HCT116 (cell line): ENCODE measurements around the gene LRFN2.

Source experiments
- CTCF ChIP-seq, 3 experiments: fragments of 200-600 bp in 1 of 3; sonication (generic) in 1 of 3; IDR thresholded peaks in 2 of 3; conservative IDR thresholded peaks in 1 of 3; 2 replicates each; pipeline ENCODE4 v1.5.1; 2012 to 2017; ENCODE audit warnings: low read depth in 2 of 3, low read length in 2 of 3, antibody characterized with exemption in 1 of 3, borderline replicate concordance in 1 of 3, control low read depth in 1 of 3, mild to moderate bottlenecking in 1 of 3, mixed read lengths in 1 of 3, mixed run types in 1 of 3, moderate library complexity in 1 of 3; ENCODE audit not compliant: insufficient read depth in 1 of 3
- EGR1 ChIP-seq: IDR thresholded peaks from 2 replicates; pipeline ENCODE4 v1.6.1; 2012; ENCODE audit warnings: low read depth
- EZH2 ChIP-seq: fragments of 200-600 bp; sonication (generic); IDR thresholded peaks from 2 replicates; pipeline ENCODE4 v1.6.1; 2017; ENCODE audit warnings: antibody characterized with exemption, mixed run types
- EZH2phosphoT487 ChIP-seq: fragments of 200-600 bp; IDR thresholded peaks from 2 replicates; pipeline ENCODE4 v1.6.1; 2018; ENCODE audit warnings: antibody characterized with exemption, borderline replicate concordance
- FOSL1 ChIP-seq: IDR thresholded peaks from 2 replicates; pipeline ENCODE4 v1.6.1; 2012; ENCODE audit warnings: low read depth
- MAX ChIP-seq: IDR thresholded peaks from 2 replicates; pipeline ENCODE4 v1.6.1; 2012
- POLR2A ChIP-seq: IDR thresholded peaks from 2 replicates; pipeline ENCODE4 v1.7.0; 2011; ENCODE audit warnings: borderline replicate concordance; ENCODE audit not compliant: insufficient read depth, insufficient read length; ENCODE audit errors: extremely low read depth
- POLR2AphosphoS5 ChIP-seq: IDR thresholded peaks from 2 replicates; pipeline ENCODE4 v1.6.1; 2011; ENCODE audit warnings: mild to moderate bottlenecking, low read depth, low read length, moderate library complexity
- RAD21 ChIP-seq: IDR thresholded peaks from 2 replicates; pipeline ENCODE4 v1.6.1; 2012; ENCODE audit warnings: low read depth, mild to moderate bottlenecking
- REST ChIP-seq: IDR thresholded peaks from 2 replicates; pipeline ENCODE4 v1.6.1; 2012; ENCODE audit warnings: low read depth
- SIN3A ChIP-seq: IDR thresholded peaks from 2 replicates; pipeline ENCODE4 v1.6.1; 2012; ENCODE audit warnings: low read depth
- SP1 ChIP-seq: IDR thresholded peaks from 2 replicates; pipeline ENCODE4 v1.6.1; 2012; ENCODE audit warnings: low read depth
- ZBTB33 ChIP-seq: IDR thresholded peaks from 2 replicates; pipeline ENCODE4 v1.6.1; 2011; ENCODE audit warnings: mild to moderate bottlenecking, low read length, moderate library complexity; ENCODE audit not compliant: insufficient replicate concordance; ENCODE audit errors: extremely low read depth

- no peak for TF ChIP-seq MAX
- TF ChIP-seq REST = no peak
- no peak for TF ChIP-seq CTCF (IDR thresholded peaks at IDR 0.05 in 2 of 3, conservative IDR thresholded peaks at IDR 0.05 in 1 of 3; ENCODE audit: borderline replicate concordance in 1 of 3, insufficient read depth in 1 of 3, low read depth in 2 of 3, low read length in 2 of 3)
- no peak for TF ChIP-seq EZH2
- no peak for TF ChIP-seq ZBTB33
- no peak for TF ChIP-seq RAD21
- TF ChIP-seq SP1 = no peak
- TF ChIP-seq EGR1 = no peak
- no peak for TF ChIP-seq POLR2A
- TF ChIP-seq SIN3A = no peak
- no peak for TF ChIP-seq POLR2AphosphoS5
- no peak for TF ChIP-seq FOSL1
- no peak for TF ChIP-seq EZH2phosphoT487
Measured at GRCh38 chr6:40380271-40380670, 206.9 kb downstream of the LRFN2 start.
